Stimulated activated CD4-positive, alpha-beta T cell treated with anti-CD3 and anti-CD28 coated beads, Interleukin-4, amount 100 ng/mL, for 4 hours (primary cell): ENCODE data around the gene ZBTB40.

ENCODE experiments used
- DNase-seq, 2 experiments: peaks; one replicate each; pipeline ENCODE4 v3.0.0-alpha.2; 2020

Gene ZBTB40

DNA sequence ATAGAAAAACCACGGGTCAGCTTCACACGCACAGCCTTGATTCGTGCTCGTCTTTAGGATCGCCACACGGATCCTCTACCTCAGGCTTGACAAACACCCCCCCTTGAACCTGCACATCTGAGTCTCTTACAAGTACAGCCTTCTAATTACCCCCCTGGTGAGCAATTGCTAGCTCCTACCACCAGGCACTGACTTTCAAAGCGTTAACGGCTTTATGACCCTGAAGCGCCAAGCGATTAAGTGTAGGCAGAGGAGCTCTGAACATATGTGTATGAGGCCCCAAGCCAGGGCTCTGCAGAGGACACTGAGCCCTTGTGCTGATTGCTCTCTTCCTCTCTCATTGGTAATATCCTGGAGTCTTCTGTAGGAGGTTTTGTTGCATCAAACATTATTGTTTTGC, 55.9 kb downstream of the ZBTB40 start:
- DNase-seq = no peak

DNA sequence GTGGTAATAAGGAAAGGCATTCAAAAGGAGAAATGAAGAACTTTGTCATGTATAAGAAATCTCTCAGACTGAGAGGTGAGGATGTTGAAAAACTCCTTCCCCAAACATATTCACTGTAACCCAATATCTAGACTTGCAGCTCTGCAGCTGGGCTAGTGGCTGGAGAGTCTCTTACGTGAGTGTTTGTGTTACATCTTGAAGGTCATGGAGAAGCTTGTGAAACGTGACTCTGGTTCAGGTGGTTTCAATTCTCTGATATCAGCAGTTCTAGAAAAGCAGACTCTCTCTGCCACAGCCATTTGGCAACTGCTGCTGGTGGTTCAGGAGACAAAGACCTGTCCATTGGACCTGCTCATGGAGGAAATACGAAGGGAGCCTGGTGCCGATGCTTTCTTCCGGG, 56.7 kb downstream of the ZBTB40 start:
- DNase-seq = no peak

DNA sequence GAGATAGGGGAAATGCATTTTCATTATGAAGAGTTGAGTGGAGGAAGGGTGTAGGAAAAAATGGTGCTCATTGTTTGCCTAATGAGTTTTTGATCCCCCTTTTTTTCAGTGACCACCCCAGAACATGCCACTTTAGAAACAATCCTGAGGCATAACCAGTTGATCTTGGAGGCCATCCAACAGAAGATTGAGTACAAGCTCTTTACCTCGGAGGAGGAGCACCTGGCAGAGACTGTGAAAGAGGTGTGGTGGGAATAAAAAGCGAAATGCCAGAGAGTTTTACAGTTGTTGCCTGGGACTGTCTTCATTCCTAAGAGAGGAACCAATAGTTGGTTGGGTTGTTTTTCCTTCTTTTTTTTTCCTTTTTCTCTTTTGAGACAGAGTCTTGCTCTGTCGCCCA, 57.3 kb downstream of the ZBTB40 start:
- DNase-seq = no peak

DNA sequence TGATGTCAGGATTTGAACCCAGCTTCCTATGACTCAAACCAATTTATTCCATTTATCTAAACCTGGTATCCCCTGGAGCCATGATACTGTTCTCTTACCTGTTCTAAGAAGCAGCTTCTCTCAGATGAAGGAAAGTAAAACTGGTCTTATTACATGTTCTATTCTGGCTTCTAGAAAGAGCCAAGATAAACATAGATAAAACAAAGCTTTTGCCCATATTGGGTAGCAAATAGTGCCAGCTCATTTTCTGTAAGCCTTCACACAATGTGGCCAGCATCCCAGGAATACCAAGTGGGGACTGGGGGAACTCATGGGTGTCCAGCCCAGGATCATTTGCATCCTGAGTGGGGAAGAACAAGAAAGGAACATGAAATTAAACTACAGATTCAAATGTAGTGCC, 58.2 kb downstream of the ZBTB40 start:
- DNase-seq = no peak

DNA sequence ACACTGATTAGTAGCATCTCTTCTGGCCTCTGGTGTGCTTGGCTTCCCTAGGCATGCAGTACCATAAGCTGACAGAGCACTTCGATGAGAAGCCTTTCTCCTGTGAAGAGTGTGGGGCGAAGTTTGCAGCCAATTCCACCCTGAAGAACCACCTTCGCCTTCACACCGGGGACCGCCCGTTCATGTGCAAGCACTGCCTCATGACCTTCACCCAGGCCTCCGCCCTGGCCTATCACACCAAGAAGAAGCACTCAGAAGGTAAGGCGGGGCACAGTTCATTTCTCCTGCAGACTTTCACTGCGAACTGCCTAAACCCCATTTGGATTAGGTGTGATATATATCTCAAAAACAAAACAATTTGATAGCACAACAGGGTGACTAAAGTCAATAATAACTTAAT, 61.2 kb downstream of the ZBTB40 start:
- no peak for DNase-seq

DNA sequence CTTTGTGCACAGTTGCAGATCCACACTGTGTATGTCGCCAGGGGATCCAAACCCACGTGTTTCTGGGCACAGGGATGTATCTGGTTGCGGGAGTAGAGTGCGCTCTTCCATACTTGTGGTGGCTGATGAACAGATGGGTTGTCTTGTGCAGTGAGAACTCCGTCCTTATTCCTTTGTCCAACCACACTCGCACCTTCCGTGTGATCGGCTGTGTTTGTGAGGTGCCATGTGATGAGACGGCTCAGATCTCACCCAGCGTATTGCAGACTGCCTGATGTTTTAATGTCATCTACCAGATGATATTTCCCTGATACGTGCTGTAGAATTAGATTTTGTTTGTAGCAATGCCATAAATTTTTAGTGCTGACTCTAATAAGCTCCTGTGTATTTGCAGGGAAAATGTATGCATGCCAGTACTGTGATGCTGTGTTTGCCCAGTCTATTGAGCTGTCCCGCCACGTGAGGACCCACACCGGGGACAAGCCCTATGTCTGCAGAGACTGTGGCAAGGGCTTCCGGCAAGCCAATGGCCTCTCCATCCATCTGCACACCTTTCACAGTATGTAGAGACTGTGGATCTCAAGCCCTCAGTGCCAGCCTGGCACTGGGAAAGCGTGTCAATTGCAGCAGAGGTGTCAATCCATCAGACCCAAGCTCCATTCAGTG, 65.4 kb downstream of the ZBTB40 start:
- no peak for DNase-seq

DNA sequence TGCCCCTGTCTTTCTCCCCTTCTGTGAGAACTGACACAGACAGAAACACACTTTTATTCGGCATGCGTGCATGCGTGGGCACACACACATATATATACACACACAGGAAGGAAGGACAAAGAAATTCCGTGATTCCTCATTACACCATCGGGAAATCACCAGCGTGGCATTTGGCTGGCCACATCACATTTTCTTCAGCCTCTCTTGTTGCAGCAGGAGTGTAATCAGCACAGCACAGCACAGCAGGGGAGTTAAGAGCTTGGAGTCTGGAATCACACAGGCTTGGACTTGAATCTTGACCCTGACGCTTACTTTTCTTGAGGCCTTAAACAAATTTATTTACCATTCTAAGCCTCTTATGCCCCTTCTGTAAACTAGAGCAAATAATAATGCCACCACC, 66.3 kb downstream of the ZBTB40 start:
- no peak for DNase-seq

DNA sequence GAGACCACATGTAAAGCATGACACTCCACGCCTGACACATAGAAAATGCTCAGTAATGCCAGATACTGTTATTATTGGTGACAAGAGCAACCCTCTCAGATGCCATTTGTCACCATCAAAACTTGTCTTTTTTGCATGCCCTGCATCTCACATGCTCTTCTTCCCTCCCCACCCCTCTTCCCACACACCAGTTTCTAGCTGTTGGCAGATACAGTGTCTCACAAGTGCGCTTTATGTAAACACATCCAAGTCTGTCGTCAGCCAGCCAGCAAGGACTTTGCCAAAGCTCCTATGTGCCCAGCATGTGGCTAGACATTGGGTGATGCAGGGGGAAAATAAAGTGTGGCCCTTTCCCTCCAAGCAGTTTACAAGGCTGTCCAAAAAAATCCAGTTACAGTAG, 66.7 kb downstream of the ZBTB40 start:
- DNase-seq = no peak

DNA sequence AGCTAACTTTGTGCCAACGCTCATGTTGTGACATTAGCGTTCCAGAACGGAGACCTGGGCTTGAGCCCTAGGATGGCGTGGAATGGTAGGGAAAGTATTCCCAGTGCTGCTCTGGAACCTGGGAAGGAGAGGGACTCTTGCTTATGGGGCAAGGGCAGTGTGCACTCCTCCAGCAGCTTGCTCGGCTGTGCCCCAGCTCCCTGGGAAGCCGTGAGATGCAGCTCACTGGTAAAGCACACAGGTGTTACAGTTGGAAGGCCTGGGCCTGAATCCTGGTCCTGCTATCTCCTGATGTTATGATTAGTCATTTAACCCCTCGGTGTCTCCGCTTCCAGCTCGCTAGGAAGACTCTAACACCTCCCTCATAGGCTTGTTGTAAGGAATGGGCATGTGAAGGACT, 69.2 kb downstream of the ZBTB40 start:
- no peak for DNase-seq

DNA sequence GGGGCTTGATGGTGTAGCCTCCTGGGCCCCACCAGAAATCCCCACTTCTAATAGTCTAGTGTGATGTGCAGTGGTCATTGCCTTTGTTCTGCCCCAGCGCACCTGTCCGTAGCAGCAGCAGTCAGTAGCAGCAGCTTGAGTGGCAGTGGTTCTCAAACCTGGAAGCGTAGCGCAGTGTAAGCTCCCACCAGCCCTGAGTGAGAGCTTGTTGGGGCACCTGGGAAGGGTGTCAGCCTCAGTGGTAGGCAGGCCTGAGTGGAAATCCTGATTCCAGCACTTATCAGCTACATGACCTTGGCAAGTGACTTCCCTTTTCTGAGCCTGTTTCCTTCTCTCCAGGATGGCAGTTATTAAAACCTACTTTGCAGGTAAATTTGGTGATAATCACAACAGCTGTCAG, 70.0 kb downstream of the ZBTB40 start:
- no peak for DNase-seq

DNA sequence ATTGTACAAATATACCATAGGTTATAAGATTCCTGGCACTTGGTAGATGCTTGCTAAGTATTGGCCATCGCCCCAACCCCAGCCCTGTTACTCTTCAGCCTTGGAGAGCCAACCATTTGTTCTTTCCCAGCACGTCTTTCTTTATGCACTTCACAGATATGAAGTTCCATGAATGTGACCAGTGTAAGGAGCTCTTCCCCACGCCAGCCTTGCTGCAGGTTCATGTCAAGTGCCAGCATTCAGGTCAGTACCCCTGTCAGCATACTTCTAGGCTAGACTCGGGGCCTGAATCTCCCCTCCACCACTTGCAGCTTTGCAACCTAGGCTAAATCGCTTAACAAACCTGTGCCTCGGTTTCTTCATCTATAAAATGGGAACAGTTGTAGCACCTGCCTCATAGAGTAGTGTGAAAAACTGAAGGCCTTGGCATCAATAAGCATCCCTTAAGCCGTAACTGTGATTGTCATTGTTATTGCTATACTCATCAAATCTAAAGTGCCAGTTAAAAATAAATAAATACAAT, 70.6 kb downstream of the ZBTB40 start:
- DNase-seq = no peak

DNA sequence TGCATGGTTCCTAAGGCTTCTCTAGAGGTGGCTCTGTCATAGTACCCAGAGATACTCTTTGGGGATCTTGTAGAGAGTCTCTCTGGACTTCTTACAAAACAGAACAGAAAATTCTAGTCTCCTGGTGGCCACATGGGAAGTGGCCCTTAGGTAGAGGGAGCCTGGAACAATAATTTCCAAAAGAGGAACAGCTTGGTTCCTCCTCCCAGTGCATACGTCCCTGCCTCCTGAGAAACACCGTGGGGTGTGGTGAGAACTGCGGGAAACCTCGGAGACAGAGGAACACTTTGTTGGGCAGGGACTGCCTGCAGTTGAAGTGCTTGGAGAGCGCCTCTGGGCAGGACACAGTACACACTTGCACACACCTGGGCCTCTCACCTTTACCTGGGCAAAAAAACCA, 72.8 kb downstream of the ZBTB40 start:
- no peak for DNase-seq

DNA sequence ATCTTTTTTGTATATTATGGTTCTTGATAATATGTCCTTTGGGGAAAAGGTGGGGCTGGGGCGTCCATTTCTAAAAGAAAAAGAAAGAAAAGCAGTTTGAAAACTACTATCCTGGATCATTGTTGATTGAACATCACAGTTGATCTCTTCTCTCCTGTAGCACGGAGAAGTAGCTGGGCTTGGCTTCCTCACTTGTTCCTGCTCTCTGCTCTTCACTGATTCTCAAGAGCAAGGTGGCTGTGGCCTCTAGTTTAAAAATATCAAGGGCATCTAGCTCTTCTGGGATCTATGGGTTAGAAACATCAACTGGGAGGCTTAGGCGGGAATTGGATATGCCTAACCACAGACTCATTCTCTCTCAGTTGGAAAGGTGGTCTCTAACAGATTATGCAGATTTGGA, 73.6 kb downstream of the ZBTB40 start:
- no peak for DNase-seq

DNA sequence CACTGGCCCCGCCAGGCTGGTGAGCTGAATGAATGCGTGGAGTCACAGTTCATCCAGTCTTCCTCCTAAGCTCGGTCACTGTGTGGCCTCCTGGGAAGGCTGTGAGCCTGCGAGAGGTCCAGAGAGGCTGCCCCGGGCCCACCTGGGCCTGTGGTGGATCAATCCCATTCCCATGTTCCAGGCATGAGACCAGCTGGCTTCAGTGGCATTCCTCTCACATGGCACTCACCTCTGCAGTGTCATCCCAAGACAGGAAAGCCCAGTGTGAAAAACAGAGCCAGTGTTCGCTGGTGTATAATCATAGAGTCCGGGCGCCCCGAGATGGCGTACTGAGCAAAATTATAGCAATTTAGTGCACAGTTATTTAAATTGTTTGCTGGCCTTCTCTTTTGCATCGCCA, 74.0 kb downstream of the ZBTB40 start:
- no peak for DNase-seq

DNA sequence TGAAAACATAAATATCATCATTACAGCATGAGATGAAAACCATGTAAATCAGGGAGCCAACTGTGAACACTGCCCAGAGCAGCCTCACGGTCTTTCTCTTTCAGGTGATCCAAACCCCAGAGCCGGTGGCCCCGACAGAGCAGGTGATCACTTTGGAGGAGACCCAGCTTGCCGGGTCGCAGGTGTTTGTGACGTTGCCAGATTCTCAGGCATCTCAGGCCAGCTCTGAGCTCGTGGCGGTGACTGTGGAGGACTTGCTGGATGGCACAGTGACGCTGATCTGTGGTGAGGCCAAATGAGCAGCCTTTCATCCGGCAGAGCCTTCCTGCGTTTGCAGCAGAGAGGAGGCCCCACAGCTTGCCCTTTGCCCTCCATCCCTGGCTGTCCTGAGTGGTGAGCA, 74.4 kb downstream of the ZBTB40 start:
- no peak for DNase-seq

DNA sequence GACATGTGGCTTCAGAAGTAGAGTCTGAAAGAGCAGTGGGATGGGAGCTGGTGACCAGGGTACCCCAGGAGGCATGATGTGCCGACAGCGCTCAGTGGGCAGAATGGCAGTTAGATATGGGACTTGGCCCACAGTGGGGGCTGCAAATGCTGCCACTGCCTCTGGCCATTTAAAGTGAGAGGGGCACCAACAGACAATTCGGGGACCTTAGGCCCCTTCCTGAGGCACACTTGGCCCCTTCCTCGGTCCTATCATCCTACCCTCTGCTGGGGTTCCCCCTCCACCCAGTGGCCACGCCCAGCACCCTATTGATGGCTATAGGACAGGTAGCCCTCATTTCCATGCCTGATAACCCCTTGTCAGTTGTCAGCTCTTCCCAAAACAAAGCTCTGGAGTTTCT, 75.0 kb downstream of the ZBTB40 start:
- no peak for DNase-seq

DNA sequence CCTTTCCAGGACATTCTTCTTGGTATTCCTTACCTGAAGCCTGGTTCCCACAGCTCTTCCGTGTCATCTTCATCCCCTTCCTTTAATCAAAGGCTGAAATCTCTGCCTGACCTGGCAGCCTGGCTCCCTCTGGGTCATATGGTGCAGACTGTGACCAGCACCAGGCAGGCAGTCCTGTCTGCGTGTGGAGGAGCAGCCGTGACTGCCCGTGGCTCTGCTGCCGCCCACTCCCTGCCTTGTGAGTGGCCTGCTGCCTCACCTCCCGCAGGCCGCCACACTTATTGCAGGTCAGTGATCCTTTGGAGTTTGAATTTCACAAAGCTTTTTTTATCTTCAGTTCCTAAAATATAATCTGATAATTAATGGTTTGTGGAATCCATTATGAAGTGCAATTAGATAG, 75.5 kb downstream of the ZBTB40 start:
- no peak for DNase-seq

DNA sequence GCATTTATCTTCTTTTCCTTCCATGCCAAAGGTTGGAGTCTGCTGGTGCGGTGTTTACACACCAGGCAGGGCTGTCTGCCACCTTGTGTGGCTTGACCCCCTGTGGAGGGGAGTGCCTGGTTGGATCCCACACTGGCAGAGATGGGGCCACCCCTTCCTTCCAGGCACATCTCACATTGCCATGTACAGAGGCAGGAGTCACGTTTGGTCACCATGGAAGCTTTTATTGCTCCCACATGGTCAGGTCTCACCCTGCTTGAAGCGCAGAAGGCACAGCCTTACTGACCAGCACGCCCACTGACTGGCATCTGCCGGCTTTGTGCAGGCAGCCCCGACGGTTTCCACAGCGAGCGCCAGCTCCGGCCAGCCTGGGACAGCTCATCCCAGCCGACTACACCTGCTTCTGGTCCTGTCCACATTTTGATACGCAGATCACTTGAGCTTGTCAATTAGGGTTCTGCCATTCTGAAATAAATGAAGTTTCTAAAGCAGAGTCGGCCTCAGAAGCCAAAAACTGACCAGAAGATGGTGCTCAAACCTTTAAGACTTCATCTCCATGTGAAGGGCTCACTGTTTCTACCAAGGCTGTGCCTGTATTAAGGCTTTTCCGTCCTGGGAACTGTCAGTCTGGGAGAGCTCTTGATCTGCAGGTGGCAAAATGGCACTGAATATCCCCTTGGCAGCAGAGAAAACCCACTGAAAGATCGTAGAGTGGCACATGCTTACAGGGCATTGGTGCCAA, 76.1 kb downstream of the ZBTB40 start:
- no peak for DNase-seq

DNA sequence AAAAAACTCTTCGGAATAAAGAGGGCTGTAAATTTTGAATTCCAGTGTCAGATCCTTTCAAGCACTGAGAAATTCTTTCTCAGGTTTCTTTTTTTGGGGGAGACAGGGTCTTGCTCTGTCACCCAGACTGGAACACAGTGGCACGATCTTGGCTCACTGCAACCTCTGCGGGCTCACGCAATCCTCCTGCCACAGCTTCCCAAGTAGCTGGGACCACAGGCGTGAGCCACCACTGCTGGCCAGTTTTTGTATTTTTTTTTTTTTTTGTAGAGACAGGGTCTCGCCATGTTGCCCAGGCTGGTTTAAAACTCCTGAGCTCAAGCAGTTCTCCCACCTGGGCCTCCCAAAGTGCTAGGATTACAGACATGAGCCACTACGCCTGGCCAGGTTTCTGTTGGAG, 76.8 kb downstream of the ZBTB40 start:
- DNase-seq = no peak

DNA sequence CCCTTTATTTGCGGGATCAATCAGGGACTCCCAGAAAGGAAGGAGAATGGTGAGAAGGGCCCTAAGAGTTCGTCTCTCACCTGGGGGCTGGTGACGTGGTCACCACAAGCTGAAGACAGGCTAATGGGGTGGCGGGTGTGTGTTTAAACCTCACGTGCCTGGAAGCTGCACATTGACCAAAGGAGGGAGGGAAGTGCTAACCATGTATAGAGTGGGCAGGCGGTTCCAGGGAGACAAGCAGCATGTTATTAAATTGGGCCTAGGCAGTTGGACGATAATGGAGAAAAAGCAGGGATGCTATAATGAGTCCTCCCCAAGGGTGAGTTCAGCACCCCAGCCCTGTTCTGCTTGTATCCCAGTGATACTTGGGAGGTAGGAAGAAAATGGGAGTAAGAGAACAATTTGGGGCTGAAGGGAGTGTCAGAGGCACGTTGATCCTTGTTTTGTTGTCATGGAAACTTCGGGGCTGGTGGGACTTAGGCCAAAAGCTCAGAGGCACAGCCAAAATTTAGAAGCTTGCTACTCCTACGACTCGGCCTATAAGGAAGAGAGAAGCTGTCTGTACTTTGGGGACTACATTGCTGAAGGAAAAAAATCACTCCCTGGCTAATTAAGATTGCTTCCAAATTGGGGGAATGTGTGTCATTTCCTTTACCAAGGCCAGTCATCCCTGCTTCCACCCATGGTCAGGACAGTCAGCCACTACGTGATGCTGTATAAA, 78.4 kb downstream of the ZBTB40 start:
- DNase-seq = no peak

DNA sequence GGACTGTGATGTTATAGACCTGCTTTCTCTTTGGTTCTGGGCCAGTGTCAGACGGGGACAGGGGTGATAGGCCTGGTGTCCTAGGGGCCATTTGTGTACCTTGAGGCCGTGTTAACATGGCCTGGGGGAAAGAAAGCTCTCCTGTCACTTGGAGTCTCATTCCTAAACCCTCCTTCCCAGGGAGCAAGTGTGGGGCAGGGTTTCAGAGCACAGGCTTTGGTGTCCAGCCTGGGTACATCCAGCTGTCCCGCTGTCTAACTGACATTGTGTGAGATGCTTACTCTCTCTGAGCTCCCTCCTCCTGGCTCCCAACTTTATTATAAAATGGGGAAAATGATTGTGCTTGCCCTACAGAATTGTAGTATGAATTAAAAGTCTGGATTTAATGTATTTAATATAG, 79.1 kb downstream of the ZBTB40 start:
- no peak for DNase-seq

DNA sequence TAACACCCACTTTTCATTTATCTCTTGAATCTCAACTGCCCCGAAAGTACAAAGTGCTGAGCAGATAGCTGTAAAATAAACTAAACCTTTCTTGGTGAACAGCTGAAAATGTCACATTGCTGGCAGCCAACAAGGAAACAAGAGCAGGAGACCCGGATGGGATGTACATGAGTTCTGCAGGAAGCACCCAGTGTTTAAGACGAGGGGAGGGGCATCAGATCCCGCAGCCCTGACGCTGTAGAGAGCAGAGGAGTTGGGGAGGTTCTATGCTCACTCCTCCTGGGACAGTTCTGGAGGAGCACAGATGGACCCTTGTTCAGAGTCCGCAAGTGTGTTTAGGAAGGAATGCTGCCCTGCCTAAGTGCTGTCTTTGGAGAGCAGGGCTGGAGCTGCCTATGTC, 79.6 kb downstream of the ZBTB40 start:
- no peak for DNase-seq

DNA sequence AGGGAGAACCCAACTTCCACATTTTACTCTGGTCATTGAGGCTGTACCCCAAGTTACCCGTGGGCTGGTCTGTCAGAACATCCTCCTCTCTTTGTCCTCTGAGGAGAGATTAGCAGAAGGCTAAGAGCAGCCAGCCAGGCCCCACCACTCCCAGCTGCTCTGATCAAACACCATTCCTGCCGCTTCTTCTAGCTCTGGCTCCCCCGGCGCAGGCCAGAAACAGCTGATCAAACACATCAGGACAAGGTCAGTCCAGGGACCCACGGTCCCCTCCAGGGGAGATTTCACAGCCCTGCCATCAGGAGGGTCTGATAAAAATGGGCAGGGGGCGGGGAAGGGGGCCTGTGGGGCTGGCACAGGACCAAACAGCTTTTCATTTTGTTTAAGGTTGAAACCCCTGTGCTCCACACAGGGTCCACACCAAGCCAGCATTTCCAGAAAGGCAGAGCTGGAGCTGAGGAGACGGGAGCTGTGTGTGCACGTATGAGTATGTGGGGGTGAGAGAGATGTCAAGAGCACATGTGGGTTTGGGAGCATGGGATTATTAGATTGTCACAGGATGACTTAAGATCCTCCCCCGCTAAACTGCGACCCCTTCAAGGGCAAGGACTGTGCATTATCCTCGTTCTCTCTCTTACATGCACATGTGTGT, 81.7 kb downstream of the ZBTB40 start:
- no peak for DNase-seq

DNA sequence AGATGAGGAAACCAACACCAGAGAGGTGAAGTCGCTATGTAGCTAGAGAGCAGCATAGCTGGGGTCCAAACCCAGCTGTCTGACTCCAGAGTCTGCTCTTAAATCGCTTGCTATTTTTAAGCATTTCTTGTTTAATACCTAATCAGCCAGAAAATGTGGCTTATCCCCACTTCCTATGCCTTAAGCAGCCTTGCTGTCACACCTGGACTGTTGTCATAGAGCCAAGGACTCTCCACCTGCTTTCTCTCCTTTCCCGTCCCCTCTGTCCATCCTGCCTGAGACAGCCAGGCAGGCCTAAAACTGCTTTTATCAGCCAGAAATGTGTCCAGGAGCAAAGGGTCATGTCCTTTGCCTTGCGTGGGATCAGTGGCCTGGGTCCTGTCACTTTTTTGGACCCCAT, 83.3 kb downstream of the ZBTB40 start:
- no peak for DNase-seq
